ENCODE data around the gene ICA1.

DNA sequence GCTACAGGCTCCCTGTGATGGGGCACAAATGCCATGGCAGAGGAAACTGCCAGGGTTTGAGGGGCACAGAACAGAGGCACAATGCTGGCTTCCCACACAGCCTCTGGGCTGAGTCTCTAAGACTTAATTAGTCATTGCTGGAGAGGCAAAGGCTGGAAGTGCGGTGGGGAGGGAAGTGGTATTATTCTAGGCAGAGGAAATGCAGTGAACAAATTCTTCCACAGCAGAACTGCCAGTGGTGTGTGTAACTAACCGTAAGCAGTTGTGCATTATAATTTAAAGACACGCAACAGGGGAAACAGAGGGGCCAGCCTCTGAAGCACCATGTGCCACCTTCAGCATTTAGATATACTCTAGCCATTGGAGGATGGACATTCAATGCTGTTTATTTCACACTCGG, 12.8 kb downstream of the ICA1 start:
- TF ChIP-seq, protein P1, sequence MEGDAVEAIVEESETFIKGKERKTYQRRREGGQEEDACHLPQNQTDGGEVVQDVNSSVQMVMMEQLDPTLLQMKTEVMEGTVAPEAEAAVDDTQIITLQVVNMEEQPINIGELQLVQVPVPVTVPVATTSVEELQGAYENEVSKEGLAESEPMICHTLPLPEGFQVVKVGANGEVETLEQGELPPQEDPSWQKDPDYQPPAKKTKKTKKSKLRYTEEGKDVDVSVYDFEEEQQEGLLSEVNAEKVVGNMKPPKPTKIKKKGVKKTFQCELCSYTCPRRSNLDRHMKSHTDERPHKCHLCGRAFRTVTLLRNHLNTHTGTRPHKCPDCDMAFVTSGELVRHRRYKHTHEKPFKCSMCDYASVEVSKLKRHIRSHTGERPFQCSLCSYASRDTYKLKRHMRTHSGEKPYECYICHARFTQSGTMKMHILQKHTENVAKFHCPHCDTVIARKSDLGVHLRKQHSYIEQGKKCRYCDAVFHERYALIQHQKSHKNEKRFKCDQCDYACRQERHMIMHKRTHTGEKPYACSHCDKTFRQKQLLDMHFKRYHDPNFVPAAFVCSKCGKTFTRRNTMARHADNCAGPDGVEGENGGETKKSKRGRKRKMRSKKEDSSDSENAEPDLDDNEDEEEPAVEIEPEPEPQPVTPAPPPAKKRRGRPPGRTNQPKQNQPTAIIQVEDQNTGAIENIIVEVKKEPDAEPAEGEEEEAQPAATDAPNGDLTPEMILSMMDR (IDR thresholded peaks at IDR 0.05) = no peak
- no peak for TF ChIP-seq EZH2 (IDR thresholded peaks at IDR 0.05)
- TF ChIP-seq EZH2phosphoT487 (IDR thresholded peaks at IDR 0.05) = no peak

All from neural progenitor cell (in vitro differentiated cells).